Measurements from ENCODE around the gene LYG1. TPM values are rescaled to one million over a fixed set of nuclear protein-coding genes. Genes with fewer than 3 reads are reported as not detected.

Gene LYG1
- polyA plus RNA-seq, 1 donor (not counting 4 experiments of a cell fraction or from before 2014, with no cell fraction given): 1.1 TPM

GRCh38 chr2:99238599-99238998, 62.4 kb downstream of the LYG1 start:
- no peak overlapping the region for H3K4me2 ChIP-seq (ENCODE audit: control insufficient read depth, extremely low read depth, insufficient read depth, low read depth, low read length)
- H3K4me1 ChIP-seq (ENCODE audit: control insufficient read depth, extremely low read depth, insufficient read depth, low read length): no peaks in the 10 kb centered on the region
- no peaks in the 10 kb centered on the region for H3K79me2 ChIP-seq (ENCODE audit: control insufficient read depth, insufficient read depth, low read length)
- H3K36me3 ChIP-seq (ENCODE audit: control insufficient read depth in 2 of 2, extremely low read depth in 1 of 2, insufficient read depth in 2 of 2, low read length in 2 of 2): no peaks in the 10 kb centered on the region
- no peak for FAIRE-seq
- H3K27ac ChIP-seq (ENCODE audit: control insufficient read depth, insufficient read depth, low read length): no peak overlapping the region
- H3K9me1 ChIP-seq (ENCODE audit: control insufficient read depth, extremely low read depth, insufficient read depth, low read length): no peaks in the 10 kb centered on the region
- no peaks in the 10 kb centered on the region for H4K20me1 ChIP-seq (ENCODE audit: control insufficient read depth, extremely low read depth, insufficient read depth, low read length)
- no peak overlapping the region for H3K9ac ChIP-seq (ENCODE audit: control insufficient read depth, extremely low read depth, insufficient read depth, low read length)
- H3K4me3 ChIP-seq (ENCODE audit: control insufficient read depth in 2 of 3, extremely low read depth in 1 of 3, insufficient read depth in 2 of 3, low read depth in 1 of 3, low read length in 3 of 3): no peak overlapping the region
- DNase-seq (ENCODE audit: low read depth, low spot score): no peak
- no peaks in the 10 kb centered on the region for H3K27me3 ChIP-seq (ENCODE audit: control insufficient read depth, extremely low read depth, insufficient read depth, low read length)
- no peak overlapping the region for H2AFZ ChIP-seq (ENCODE audit: control insufficient read depth, low read length)
- TF ChIP-seq CTCF (optimal IDR thresholded peaks at IDR 0.05 in 1 of 3, IDR thresholded peaks at IDR 0.05 in 1 of 3, conservative IDR thresholded peaks at IDR 0.05 in 1 of 3; ENCODE audit: extremely low read depth in 1 of 3, insufficient read depth in 2 of 3, low read length in 3 of 3): no peak
- TF ChIP-seq EZH2 (IDR thresholded peaks at IDR 0.05; ENCODE audit: low read length): no peak
- no peaks in the 10 kb centered on the region for H3K9me3 ChIP-seq (ENCODE audit: control insufficient read depth, low read depth, low read length)
- dilution Hi-C loops (cut with MboI; ENCODE audit: extremely low pct_ligation_motif_present, low sequenced_read_pairs): no loop called here

Other genes with a start within 250 kb of the LYG1 start
- 0.31 to 0.75 TPM (median 0.48 TPM) in 3 replicates for gene C2orf15, start 159.5 kb downstream of the LYG1 start, polyA plus RNA-seq
- gene TSGA10, start 146.3 kb downstream of the LYG1 start, polyA plus RNA-seq: 1.7 to 2.4 TPM (median 1.7 TPM) in 3 replicates
- 2.1 to 4.9 TPM (median 2.4 TPM) in 3 replicates for gene LIPT1, start 146.2 kb downstream of the LYG1 start, polyA plus RNA-seq
- 16.4 to 37.7 TPM (median 22.2 TPM) in 3 replicates for gene MITD1, start 120.1 kb downstream of the LYG1 start, polyA plus RNA-seq
- gene MRPL30, start 120.0 kb downstream of the LYG1 start, polyA plus RNA-seq: 26.5 to 45.2 TPM (median 27.5 TPM) in 3 replicates
- 0.14 to 0.24 TPM in 2 of 3 replicates, not detected in the other for gene LYG2, start 45.5 kb downstream of the LYG1 start, polyA plus RNA-seq
- 46.4 to 73.3 TPM (median 62.4 TPM) in 3 replicates for gene TXNDC9, start 35.1 kb upstream of the LYG1 start, polyA plus RNA-seq
- gene EIF5B, start 36.2 kb upstream of the LYG1 start, polyA plus RNA-seq: 13.4 to 32.6 TPM (median 24.7 TPM) in 3 replicates
- 28.9 to 56.4 TPM (median 42.6 TPM) in 3 replicates for gene REV1, start 188.8 kb upstream of the LYG1 start, polyA plus RNA-seq

All from keratinocyte (primary cell).